A549 (cell line): ENCODE results near the gene EXOC6. TPM values are rescaled to one million over a fixed set of nuclear protein-coding genes. Genes with fewer than 3 reads are reported as not detected.

Experiments used
- ATAC-seq, 2 experiments: fragments of 200-7000 bp in 1 of 2; fragments of >200 bp in 1 of 2; cut with Nextera tagmentation in 1 of 2; cut with Tn5 transposase in 1 of 2; 3 replicates each; pipeline versions ENCODE4 v1.8.0 to v1.9.1; 2018 to 2020; ENCODE audit warnings: mild to moderate bottlenecking in 1 of 2, moderate library complexity in 1 of 2
- CTCF ChIA-PET: fragments of 300-600 bp; sonication (Branson Sonifier 250); formaldehyde crosslinking; extraction: SDS; loops from one replicate; lab custom pipeline; 2021; ENCODE audit warnings: antibody characterized with exemption, inconsistent platforms; lab: Yijun Ruan, JAX
- POLR2A ChIA-PET: fragments of 350-600 bp; formaldehyde crosslinking; extraction: SDS; loops from one replicate; lab custom pipeline; 2021; ENCODE audit warnings: antibody characterized with exemption, inconsistent platforms; lab: Yijun Ruan, JAX
- DNase-seq, 2 experiments: peaks; one replicate each; pipeline versions ENCODE4 v3.0.0 to v3.0.0-alpha.2; 2011 to 2016; ENCODE audit warnings: low read depth in 1 of 2, low spot score in 1 of 2
- FAIRE-seq: peaks from 2 replicates; lab custom pipeline; 2011; peaks lifted over from hg19 to GRCh38; lab: Jason Lieb, UNC
- H3K27ac ChIP-seq, 2 experiments: fragments of >200 bp; sonication (Bioruptor Twin); formaldehyde crosslinking; 3 replicates each; pipeline ENCODE4 v1.5.1; 2016 to 2017
- H3K4me1 ChIP-seq: fragments of >200 bp; sonication (Bioruptor Twin); formaldehyde crosslinking; 3 replicates; pipeline ENCODE4 v1.6.1; 2016
- H3K4me2 ChIP-seq: fragments of >200 bp; sonication (Bioruptor Twin); formaldehyde crosslinking; 3 replicates; pipeline ENCODE4 v1.6.1; 2016
- H3K4me3 ChIP-seq: fragments of >200 bp; sonication (Bioruptor Twin); formaldehyde crosslinking; 3 replicates; pipeline ENCODE4 v1.5.1; 2016
- H3K9me3 ChIP-seq: fragments of >200 bp; sonication (Bioruptor Twin); formaldehyde crosslinking; 3 replicates; pipeline ENCODE4 v1.6.1; 2016
- CBX2 ChIP-seq: fragments of 200-600 bp; sonication (generic); IDR thresholded peaks from 2 replicates; pipeline ENCODE4 v1.6.1; 2016; ENCODE audit warnings: low read depth, mild to moderate bottlenecking, borderline replicate concordance
- CHD2 ChIP-seq: fragments of 150-350 bp; IDR thresholded peaks from 2 replicates; pipeline ENCODE4 v1.6.1; 2014; ENCODE audit warnings: low read length; ENCODE audit not compliant: partially characterized antibody
- CHD4 ChIP-seq: fragments of 200-600 bp; sonication (generic); IDR thresholded peaks from 2 replicates; pipeline ENCODE4 v1.6.1; 2016; ENCODE audit warnings: antibody characterized with exemption, mild to moderate bottlenecking, borderline replicate concordance
- E2F6 ChIP-seq: IDR thresholded peaks from 2 replicates; pipeline ENCODE4 v1.6.1; 2012; ENCODE audit warnings: low read depth, borderline replicate concordance
- ESRRA ChIP-seq: fragments of 150-350 bp; IDR thresholded peaks from 2 replicates; pipeline ENCODE4 v1.6.1; 2014; ENCODE audit warnings: mild to moderate bottlenecking, low read length, borderline replicate concordance
- HDAC2 ChIP-seq: fragments of 200-600 bp; sonication (generic); IDR thresholded peaks from 2 replicates; pipeline ENCODE4 v1.6.1; 2016
- HEYL ChIP-seq: fragments of 250-450 bp; sonication (Bioruptor Pico); IDR thresholded peaks from 2 replicates; pipeline ENCODE4 v1.8.0; 2021; ENCODE audit warnings: mild to moderate bottlenecking, moderate library complexity
- HMGXB4 ChIP-seq: fragments of 250-450 bp; sonication (Bioruptor Pico); IDR thresholded peaks from 2 replicates; pipeline ENCODE4 v1.5.0; 2021; ENCODE audit warnings: mild to moderate bottlenecking, moderate library complexity, borderline replicate concordance
- HOXB13 ChIP-seq: fragments of 250-450 bp; sonication (Bioruptor Pico); IDR thresholded peaks from 2 replicates; pipeline ENCODE4 v1.5.0; 2020; ENCODE audit warnings: low read depth, mild to moderate bottlenecking, moderate library complexity
- PBX3 ChIP-seq: IDR thresholded peaks from 2 replicates; pipeline ENCODE4 v1.6.1; 2012
- POLR2A ChIP-seq: IDR thresholded peaks from 2 replicates; pipeline ENCODE4 v1.6.1; 2012; ENCODE audit warnings: mild to moderate bottlenecking, low read length
- RARB ChIP-seq: fragments of 250-450 bp; sonication (Bioruptor Pico); IDR thresholded peaks from 2 replicates; pipeline ENCODE4 v1.8.0; 2021; ENCODE audit warnings: mild to moderate bottlenecking, moderate library complexity
- RCOR1 ChIP-seq: fragments of 150-350 bp; IDR thresholded peaks from 2 replicates; pipeline ENCODE4 v1.6.1; 2014; ENCODE audit warnings: antibody characterized with exemption, low read length, low read depth
- SMC3 ChIP-seq: fragments of >200 bp; sonication (Bioruptor Twin); formaldehyde crosslinking; IDR thresholded peaks from 3 replicates; pipeline ENCODE4 v1.6.1; 2018; ENCODE audit warnings: inconsistent platforms
- TFCP2L1 ChIP-seq: fragments of 250-450 bp; sonication (Bioruptor Pico); IDR thresholded peaks from 2 replicates; pipeline ENCODE4 v1.5.0; 2021; ENCODE audit warnings: mild to moderate bottlenecking
- TP53 ChIP-seq: fragments of 250-450 bp; sonication (Bioruptor Pico); IDR thresholded peaks from 2 replicates; pipeline ENCODE4 v1.5.0; 2021; ENCODE audit warnings: mild to moderate bottlenecking, moderate library complexity
- USF2 ChIP-seq: fragments of 450-650 bp; IDR thresholded peaks from 2 replicates; pipeline ENCODE4 v1.6.1; 2014; ENCODE audit warnings: antibody characterized with exemption
- ZC3H11A ChIP-seq: fragments of 450-650 bp; IDR thresholded peaks from 2 replicates; pipeline ENCODE4 v1.6.1; 2014; ENCODE audit warnings: antibody characterized with exemption, mild to moderate bottlenecking
- WGBS: methylation state at CpG from one replicate; pipeline ENCODE4 v1.1.6; 2017; ENCODE audit errors: missing lambda C conversion rate; 5-methylcytosine and 5-hydroxymethylcytosine counted together
- polyA plus RNA-seq, 4 experiments: library from polyadenylated mRNA; depleted of rRNA in 3 of 4; stranded (reverse); fragments of >200 nt; fragmentation: RNase III in 1 of 4; extraction: RNeasy Plus Mini Kit Qiagen cat#74134 plus additional on column Dnase treatment in 1 of 4; gene quantifications; 2 replicates in 3 of 4; 3 replicates in 1 of 4; pipeline ENCODE4 v1.2.3, GENCODE V29; 2011 to 2017
- TF ChIP-seq, protein P1 (sequence below): fragments of >200 bp; sonication (Bioruptor Twin); formaldehyde crosslinking; IDR thresholded peaks from 3 replicates; pipeline ENCODE4 v1.5.1; 2016
- TF ChIP-seq, protein P2 (sequence below): fragments of 150-350 bp; IDR thresholded peaks from 2 replicates; pipeline ENCODE4 v1.6.1; 2014; ENCODE audit warnings: low read depth, mild to moderate bottlenecking, low read length

EXOC6 gene
- polyA plus RNA-seq, 2 of the 4 experiments (the other 2 are of a cell fraction), result 16.8 to 48.5 TPM

- ChIA-PET CTCF (interaction anchor here (0.6 to 1.4 kb wide), 2 partner anchors 36 to 440 kb away, joined by 4 to 5 read pairs; no protein-coding TSS in a partner anchor), POLR2A (interaction anchor here (0.6 kb wide), 1 partner anchor 46 kb away, joined by 3 read pairs; the partner anchor contains the start of gene EXOC6)
- Histone ChIP-seq H3K4me2 (no peak overlapping the region), H3K4me3 (no peak overlapping the region), H3K27ac (no peak overlapping the region), H3K4me1 (peaks cover 6% of the 10 kb centered on the region; the same call in 2 of the 3 replicates), H3K9me3 (no peaks in the 10 kb centered on the region)
- TF ChIP-seq HDAC2 (no peak), RCOR1 (no peak), USF2 (no peak), CBX2 (no peak), ZC3H11A (no peak), PBX3 (no peak), ESRRA (no peak), POLR2A (no peak), TFCP2L1 (CRISPR knock-in tag) (no peak), CHD2 (no peak), SMC3 (no peak), RARB (CRISPR knock-in tag) (no peak), HOXB13 (CRISPR knock-in tag) (no peak), HEYL (no peak), E2F6 (no peak), CHD4 (no peak), HMGXB4 (no peak), TP53 (no peak)
- TF ChIP-seq, protein P1, sequence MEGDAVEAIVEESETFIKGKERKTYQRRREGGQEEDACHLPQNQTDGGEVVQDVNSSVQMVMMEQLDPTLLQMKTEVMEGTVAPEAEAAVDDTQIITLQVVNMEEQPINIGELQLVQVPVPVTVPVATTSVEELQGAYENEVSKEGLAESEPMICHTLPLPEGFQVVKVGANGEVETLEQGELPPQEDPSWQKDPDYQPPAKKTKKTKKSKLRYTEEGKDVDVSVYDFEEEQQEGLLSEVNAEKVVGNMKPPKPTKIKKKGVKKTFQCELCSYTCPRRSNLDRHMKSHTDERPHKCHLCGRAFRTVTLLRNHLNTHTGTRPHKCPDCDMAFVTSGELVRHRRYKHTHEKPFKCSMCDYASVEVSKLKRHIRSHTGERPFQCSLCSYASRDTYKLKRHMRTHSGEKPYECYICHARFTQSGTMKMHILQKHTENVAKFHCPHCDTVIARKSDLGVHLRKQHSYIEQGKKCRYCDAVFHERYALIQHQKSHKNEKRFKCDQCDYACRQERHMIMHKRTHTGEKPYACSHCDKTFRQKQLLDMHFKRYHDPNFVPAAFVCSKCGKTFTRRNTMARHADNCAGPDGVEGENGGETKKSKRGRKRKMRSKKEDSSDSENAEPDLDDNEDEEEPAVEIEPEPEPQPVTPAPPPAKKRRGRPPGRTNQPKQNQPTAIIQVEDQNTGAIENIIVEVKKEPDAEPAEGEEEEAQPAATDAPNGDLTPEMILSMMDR, result no peak
- TF ChIP-seq, protein P2, sequence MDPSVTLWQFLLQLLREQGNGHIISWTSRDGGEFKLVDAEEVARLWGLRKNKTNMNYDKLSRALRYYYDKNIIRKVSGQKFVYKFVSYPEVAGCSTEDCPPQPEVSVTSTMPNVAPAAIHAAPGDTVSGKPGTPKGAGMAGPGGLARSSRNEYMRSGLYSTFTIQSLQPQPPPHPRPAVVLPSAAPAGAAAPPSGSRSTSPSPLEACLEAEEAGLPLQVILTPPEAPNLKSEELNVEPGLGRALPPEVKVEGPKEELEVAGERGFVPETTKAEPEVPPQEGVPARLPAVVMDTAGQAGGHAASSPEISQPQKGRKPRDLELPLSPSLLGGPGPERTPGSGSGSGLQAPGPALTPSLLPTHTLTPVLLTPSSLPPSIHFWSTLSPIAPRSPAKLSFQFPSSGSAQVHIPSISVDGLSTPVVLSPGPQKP, result no peak
- peak in 1 of 2 experiments; percentile 13 for DNase-seq
- ATAC-seq, result peak; percentile 30 to 36; a peak in 3 of 6 replicates
- 76% methylated on average over 9 of the region's 9 CpGs for WGBS
- no peak for FAIRE-seq
These were observed 46.1 kb upstream of the EXOC6 start for GRCh38 chr10:92801978-92802872.
